ENCODE results near the gene TBX2. TPM values are rescaled to one million over a fixed set of nuclear protein-coding genes. Genes with fewer than 3 reads are reported as not detected.

TBX2 gene
- total RNA-seq, 1 experiment from 2014 or later, result not detected

DNA sequence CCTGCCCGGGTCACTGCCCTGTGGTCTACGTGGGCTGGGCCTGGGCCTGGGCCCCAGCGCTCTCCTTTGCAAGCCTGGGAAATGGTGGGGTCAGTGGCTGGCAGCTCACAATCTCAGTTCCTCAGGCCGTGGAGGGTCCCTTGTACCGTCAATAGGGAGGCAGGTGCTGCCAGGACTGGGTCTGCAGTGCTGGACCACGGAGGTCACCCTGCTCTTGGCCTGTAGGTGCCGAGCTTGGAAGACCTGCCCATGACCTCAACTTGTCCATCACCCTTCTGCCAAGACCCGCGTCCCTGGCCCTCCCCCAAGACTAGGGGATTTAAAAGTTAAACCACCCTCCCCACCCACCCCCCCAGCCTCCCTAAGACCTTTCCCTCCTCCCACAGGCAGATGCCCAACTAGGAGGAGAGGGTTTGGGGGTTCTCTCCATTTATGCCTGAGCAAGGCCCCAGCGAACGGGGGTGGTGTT lies 2.5 kb downstream of the TBX2 start:
- Histone ChIP-seq H2AFZ (ENCODE audit: low read length) (no peak overlapping the region), H3K4ac (ENCODE audit: low read depth, low read length) (no peak overlapping the region), H3K79me2 (ENCODE audit: insufficient read depth, low read length) (no peaks in the 10 kb centered on the region), H4K91ac (ENCODE audit: insufficient read length, low read depth, low read length) (no peak overlapping the region), H3K23me2 (ENCODE audit: insufficient read length, low read depth, low read length, poor library complexity, severe bottlenecking) (peaks cover 9% of the 10 kb centered on the region), H2BK12ac (ENCODE audit: insufficient read length, low read depth, low read length) (no peak overlapping the region), H3K56ac (ENCODE audit: insufficient read length, low read depth, low read length) (no peak overlapping the region), H3K79me1 (ENCODE audit: insufficient read depth, low read depth, low read length, poor library complexity, severe bottlenecking) (no peaks in the 10 kb centered on the region), H3K27ac (ENCODE audit: insufficient read length, low read depth, low read length) (no peak overlapping the region), H2BK5ac (ENCODE audit: insufficient read length, low read length) (no peak overlapping the region), H3K23ac (ENCODE audit: insufficient read length, low read depth, low read length) (no peak overlapping the region), H2AK5ac (ENCODE audit: insufficient read length, low read length) (no peak overlapping the region), H2BK15ac (ENCODE audit: low read depth, low read length) (no peak overlapping the region), H3K27me3 (ENCODE audit: insufficient read depth, low read length) (peaks cover 91% of the 10 kb centered on the region), H2BK120ac (ENCODE audit: low read depth, low read length, poor library complexity, severe bottlenecking) (no peak overlapping the region), H3K4me1 (ENCODE audit: insufficient read depth, low read length) (no peaks in the 10 kb centered on the region), H3K9me3 (ENCODE audit: control insufficient read depth, low read depth, low read length) (no peaks in the 10 kb centered on the region), H3K4me2 (ENCODE audit: insufficient read depth, insufficient read length, low read length) (no peak overlapping the region), H3K18ac (ENCODE audit: insufficient read length, low read depth, low read length) (no peak overlapping the region), H4K8ac (replicated peaks; ENCODE audit: insufficient read length, low read depth, low read length) (no peak overlapping the region), H4K5ac (ENCODE audit: insufficient read length, low read depth, low read length) (no peak overlapping the region), H3K14ac (ENCODE audit: insufficient read depth, low read length) (no peak overlapping the region), H3T11ph (ENCODE audit: low read length) (no peak overlapping the region), H4K20me1 (ENCODE audit: control insufficient read depth, insufficient read depth, insufficient read length) (peaks cover 2% of the 10 kb centered on the region), H3K9ac (ENCODE audit: extremely low read depth, insufficient read length, low read length) (no peak overlapping the region), H2BK20ac (ENCODE audit: low read depth, low read length, poor library complexity, severe bottlenecking) (no peak overlapping the region)
- no peak overlapping the region for H3K27ac Mint-ChIP-seq
- H3K27me3 Mint-ChIP-seq (ENCODE audit: low read depth), result peaks cover 96% of the 10 kb centered on the region
- peaks cover 24 to 27% of the 10 kb centered on the region in 2 experiments for H3K4me1 Mint-ChIP-seq
- TF ChIP-seq, protein P1, sequence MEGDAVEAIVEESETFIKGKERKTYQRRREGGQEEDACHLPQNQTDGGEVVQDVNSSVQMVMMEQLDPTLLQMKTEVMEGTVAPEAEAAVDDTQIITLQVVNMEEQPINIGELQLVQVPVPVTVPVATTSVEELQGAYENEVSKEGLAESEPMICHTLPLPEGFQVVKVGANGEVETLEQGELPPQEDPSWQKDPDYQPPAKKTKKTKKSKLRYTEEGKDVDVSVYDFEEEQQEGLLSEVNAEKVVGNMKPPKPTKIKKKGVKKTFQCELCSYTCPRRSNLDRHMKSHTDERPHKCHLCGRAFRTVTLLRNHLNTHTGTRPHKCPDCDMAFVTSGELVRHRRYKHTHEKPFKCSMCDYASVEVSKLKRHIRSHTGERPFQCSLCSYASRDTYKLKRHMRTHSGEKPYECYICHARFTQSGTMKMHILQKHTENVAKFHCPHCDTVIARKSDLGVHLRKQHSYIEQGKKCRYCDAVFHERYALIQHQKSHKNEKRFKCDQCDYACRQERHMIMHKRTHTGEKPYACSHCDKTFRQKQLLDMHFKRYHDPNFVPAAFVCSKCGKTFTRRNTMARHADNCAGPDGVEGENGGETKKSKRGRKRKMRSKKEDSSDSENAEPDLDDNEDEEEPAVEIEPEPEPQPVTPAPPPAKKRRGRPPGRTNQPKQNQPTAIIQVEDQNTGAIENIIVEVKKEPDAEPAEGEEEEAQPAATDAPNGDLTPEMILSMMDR (conservative IDR thresholded peaks at IDR 0.05), result no peak
- no CpG with 5 or more reads among the region's 11 CpGs for WGBS (ENCODE audit: extremely low coverage, insufficient read length, low lambda C conversion rate)
- no peak overlapping the region; a peak in 1 of 5 replicates for H3K4me3 Mint-ChIP-seq
- no peaks in the 10 kb centered on the region for H3K36me3 Mint-ChIP-seq (ENCODE audit: insufficient read depth in 1 of 3, low read depth in 3 of 3)
- H3K9me3 Mint-ChIP-seq, result peaks cover 0 to 5% of the 10 kb centered on the region in 2 experiments; a peak in 4 of 5 replicates
- DNase-seq, result no peak

Data from H9 (cell line).